Neuronal stem cell (in vitro differentiated cells): ENCODE measurements around the gene ATP1A4.

Experiments
- DNase-seq: peaks from one replicate; pipeline ENCODE4 v3.0.0-alpha.2; 2013; ENCODE audit warnings: low spot score
- H2AFZ ChIP-seq: one replicate; pipeline ENCODE4 v1.6.1; 2013; ENCODE audit warnings: mild to moderate bottlenecking, low read length, inconsistent platforms
- H2AK5ac ChIP-seq: 2 replicates; pipeline ENCODE4 v1.6.1; 2013; ENCODE audit warnings: low read depth, mild to moderate bottlenecking, inconsistent platforms, low read length, moderate library complexity, mixed read lengths
- H2BK120ac ChIP-seq: 2 replicates; pipeline ENCODE4 v1.6.1; 2013; ENCODE audit warnings: low read depth, mild to moderate bottlenecking, inconsistent platforms, low read length, moderate library complexity, mixed read lengths
- H2BK12ac ChIP-seq: one replicate; pipeline ENCODE4 v1.6.1; 2013; ENCODE audit warnings: low read length, inconsistent platforms
- H2BK15ac ChIP-seq: 2 replicates; pipeline ENCODE4 v1.6.1; 2013; ENCODE audit warnings: mild to moderate bottlenecking, low read length, inconsistent platforms, mixed read lengths
- H2BK5ac ChIP-seq: one replicate; pipeline ENCODE4 v1.6.1; 2013; ENCODE audit warnings: inconsistent platforms, mild to moderate bottlenecking, low read length, moderate library complexity
- H3K14ac ChIP-seq: one replicate; pipeline ENCODE4 v1.6.1; 2013; ENCODE audit warnings: low read length, inconsistent platforms
- H3K18ac ChIP-seq: 2 replicates; pipeline ENCODE4 v1.6.1; 2013; ENCODE audit warnings: low read length, inconsistent platforms
- H3K23ac ChIP-seq: 2 replicates; pipeline ENCODE4 v1.6.1; 2013; ENCODE audit warnings: low read depth, mild to moderate bottlenecking, mixed read lengths, low read length, inconsistent platforms; ENCODE audit not compliant: poor library complexity
- H3K27ac ChIP-seq: replicated peaks from 3 replicates; pipeline ENCODE4 v1.5.1; 2013; ENCODE audit warnings: low read length, inconsistent platforms
- H3K27me3 ChIP-seq, 3 experiments: 2 replicates each; pipeline ENCODE4 v1.6.1; 2013; ENCODE audit warnings: low read length in 3 of 3, mild to moderate bottlenecking in 2 of 3, inconsistent platforms in 1 of 3, low read depth in 1 of 3, mixed read lengths in 1 of 3, moderate library complexity in 1 of 3; ENCODE audit not compliant: control insufficient read depth in 3 of 3, insufficient read depth in 3 of 3
- H3K36me3 ChIP-seq, 2 donors: replicated peaks in 1 of 2; 2 replicates each; pipeline ENCODE4 v1.6.1; 2013; ENCODE audit warnings: low read length in 2 of 2; ENCODE audit not compliant: control insufficient read depth in 2 of 2, insufficient read depth in 2 of 2
- H3K4ac ChIP-seq: 2 replicates; pipeline ENCODE4 v1.6.1; 2013; ENCODE audit warnings: inconsistent platforms, mild to moderate bottlenecking, low read length, moderate library complexity
- H3K4me1 ChIP-seq, 2 donors: 1 replicate in 1 of 2; 2 replicates in 1 of 2; pipeline ENCODE4 v1.6.1; 2013; ENCODE audit warnings: low read length in 2 of 2, low read depth in 1 of 2; ENCODE audit not compliant: control insufficient read depth in 2 of 2, insufficient read depth in 1 of 2
- H3K4me2 ChIP-seq: one replicate; pipeline ENCODE4 v1.6.1; 2013; ENCODE audit warnings: mild to moderate bottlenecking, low read length, inconsistent platforms; ENCODE audit not compliant: insufficient read depth, poor library complexity, severe bottlenecking
- H3K4me3 ChIP-seq, 2 donors: 2 replicates each; pipeline ENCODE4 v1.5.1; 2013; ENCODE audit warnings: low read length in 2 of 2, mild to moderate bottlenecking in 2 of 2, inconsistent platforms in 1 of 2, moderate library complexity in 1 of 2
- H3K79me1 ChIP-seq: one replicate; pipeline ENCODE4 v1.6.1; 2013; ENCODE audit warnings: low read depth, mild to moderate bottlenecking, inconsistent platforms, low read length, moderate library complexity
- H3K9ac ChIP-seq: one replicate; pipeline ENCODE4 v1.6.1; 2013; ENCODE audit warnings: mild to moderate bottlenecking, low read depth, low read length, inconsistent platforms; ENCODE audit not compliant: poor library complexity
- H3K9me3 ChIP-seq, 2 donors: replicated peaks in 1 of 2; 2 replicates each; pipeline versions ENCODE3 to v1.6.1; 2013; ENCODE audit warnings: low read length in 2 of 2, mild to moderate bottlenecking in 2 of 2, inconsistent platforms in 1 of 2, low read depth in 1 of 2, mixed read lengths in 1 of 2, moderate library complexity in 1 of 2; ENCODE audit not compliant: control insufficient read depth in 2 of 2, insufficient read depth in 1 of 2
- H4K8ac ChIP-seq: one replicate; pipeline ENCODE4 v1.6.1; 2013; ENCODE audit warnings: low read depth, mild to moderate bottlenecking, inconsistent platforms, low read length, moderate library complexity
- H4K91ac ChIP-seq: one replicate; pipeline ENCODE4 v1.6.1; 2013; ENCODE audit warnings: low read length, low read depth, mild to moderate bottlenecking, inconsistent platforms; ENCODE audit not compliant: poor library complexity
- WGBS, 2 donors: extraction: QIAGEN DNeasy Blood & Tissue Kit; methylation state at CpG; one replicate each; pipeline ENCODE4 v1.1.7; 2013; ENCODE audit warnings: missing lambda C conversion rate in 2 of 2, mixed read lengths in 1 of 2; ENCODE audit not compliant: insufficient read length in 2 of 2, insufficient replicate concordance in 1 of 2; ENCODE audit errors: extremely low coverage in 2 of 2; 5-methylcytosine and 5-hydroxymethylcytosine counted together

The ATP1A4 gene

GRCh38 chr1:160134791-160135572 is 16.4 kb upstream of the ATP1A4 start:
- no peak overlapping the region for H3K27ac ChIP-seq
- H2AFZ ChIP-seq = no peak overlapping the region
- H3K27me3 ChIP-seq = no peaks in the 10 kb centered on the region
- H2AK5ac ChIP-seq = no peak overlapping the region
- DNase-seq = no peak
- H2BK12ac ChIP-seq = no peak overlapping the region
- H4K8ac ChIP-seq = no peak overlapping the region
- H3K4me2 ChIP-seq = no peak overlapping the region
- no peaks in the 10 kb centered on the region for H3K9me3 ChIP-seq
- H3K9ac ChIP-seq = no peak overlapping the region
- H4K91ac ChIP-seq = no peak overlapping the region
- H3K36me3 ChIP-seq = peaks cover 3 to 71% of the 10 kb centered on the region in 2 donors
- peaks cover 3% of the 10 kb centered on the region for H3K79me1 ChIP-seq
- no peak overlapping the region for H2BK5ac ChIP-seq
- no peak overlapping the region for H2BK120ac ChIP-seq
- no peak overlapping the region for H3K23ac ChIP-seq
- H2BK15ac ChIP-seq = no peak overlapping the region
- H3K14ac ChIP-seq = no peak overlapping the region
- no peak overlapping the region for H3K18ac ChIP-seq
- H3K4me3 ChIP-seq = no peak overlapping the region
- no peaks in the 10 kb centered on the region for H3K4me1 ChIP-seq
- no CpG with 5 or more reads among the region's 20 CpGs for WGBS, 2 donors
- H3K4ac ChIP-seq = no peak overlapping the region

- Histone ChIP-seq H2BK12ac (no peak overlapping the region), H3K9ac (no peak overlapping the region), H4K8ac (no peak overlapping the region), H3K18ac (no peak overlapping the region), H3K27ac (no peak overlapping the region), H3K23ac (no peak overlapping the region), H3K79me1 (peaks cover 3% of the 10 kb centered on the region), H3K4me1 (no peaks in the 10 kb centered on the region), H3K4me3 (no peak overlapping the region), H2BK15ac (no peak overlapping the region), H3K14ac (no peak overlapping the region), H2BK5ac (no peak overlapping the region), H2BK120ac (no peak overlapping the region), H4K91ac (no peak overlapping the region), H3K4me2 (no peak overlapping the region), H3K27me3 (no peaks in the 10 kb centered on the region), H3K9me3 (no peaks in the 10 kb centered on the region), H3K4ac (no peak overlapping the region), H2AFZ (no peak overlapping the region), H3K36me3 (peaks cover 3 to 69% of the 10 kb centered on the region in 2 donors), H2AK5ac (no peak overlapping the region)
- WGBS, 2 donors = no CpG with 5 or more reads among the region's 22 CpGs
- no peak for DNase-seq
These were observed 15.1 kb upstream of the ATP1A4 start for GRCh38 chr1:160136121-160136925.

GRCh38 chr1:160136926-160137200 is 14.5 kb upstream of the ATP1A4 start:
- Histone ChIP-seq H2BK120ac (no peak overlapping the region), H2BK5ac (no peak overlapping the region), H2BK15ac (no peak overlapping the region), H3K4me1 (no peaks in the 10 kb centered on the region), H2BK12ac (no peak overlapping the region), H3K4me3 (no peak overlapping the region), H4K8ac (no peak overlapping the region), H3K36me3 (peaks cover 3 to 72% of the 10 kb centered on the region in 2 donors), H2AFZ (no peak overlapping the region), H2AK5ac (no peak overlapping the region), H3K18ac (no peak overlapping the region), H3K23ac (no peak overlapping the region), H3K9ac (no peak overlapping the region), H4K91ac (no peak overlapping the region), H3K27ac (no peak overlapping the region), H3K79me1 (peaks cover 3% of the 10 kb centered on the region), H3K27me3 (no peaks in the 10 kb centered on the region), H3K14ac (no peak overlapping the region), H3K4ac (no peak overlapping the region), H3K9me3 (no peaks in the 10 kb centered on the region), H3K4me2 (no peak overlapping the region)
- DNase-seq = no peak
- WGBS, 2 donors = no CpG with 5 or more reads among the region's 5 CpGs

- Histone ChIP-seq H3K4me2 (no peak overlapping the region), H3K4ac (no peak overlapping the region), H3K36me3 (peaks cover 3 to 68% of the 10 kb centered on the region in 2 donors), H3K79me1 (peaks cover 3% of the 10 kb centered on the region), H2BK120ac (no peak overlapping the region), H3K14ac (no peak overlapping the region), H2BK15ac (no peak overlapping the region), H2BK5ac (no peak overlapping the region), H3K18ac (no peak overlapping the region), H4K91ac (no peak overlapping the region), H2AFZ (no peak overlapping the region), H3K27ac (no peak overlapping the region), H3K9ac (no peak overlapping the region), H3K27me3 (no peaks in the 10 kb centered on the region), H3K4me3 (no peak overlapping the region), H2BK12ac (no peak overlapping the region), H3K9me3 (no peaks in the 10 kb centered on the region), H4K8ac (no peak overlapping the region), H2AK5ac (no peak overlapping the region), H3K4me1 (no peaks in the 10 kb centered on the region), H3K23ac (no peak overlapping the region)
- no peak for DNase-seq
- no CpG with 5 or more reads among the region's 8 CpGs for WGBS, 2 donors
These were observed 14.1 kb upstream of the ATP1A4 start for GRCh38 chr1:160137216-160137862.
